EH (cell line): ENCODE measurements around the gene ARHGEF17.

Source experiments
- DNase-seq: peaks from one replicate; pipeline ENCODE4 v3.0.0-alpha.2; 2015; ENCODE audit warnings: low read depth

Gene ARHGEF17

GRCh38 chr11:73393479-73394415, 85.7 kb downstream of the ARHGEF17 start:
- DNase-seq = peak; percentile 84

- DNase-seq = no peak
Observed at GRCh38 chr11:73394416-73395296, 86.6 kb downstream of the ARHGEF17 start.

GRCh38 chr11:73395297-73396208, 87.5 kb downstream of the ARHGEF17 start:
- DNase-seq = no peak

GRCh38 chr11:73396251-73396930, 88.3 kb downstream of the ARHGEF17 start:
- DNase-seq = no peak

- DNase-seq = no peak
Observed at GRCh38 chr11:73396985-73397384, 88.9 kb downstream of the ARHGEF17 start.

- DNase-seq = no peak
Observed at GRCh38 chr11:73397468-73398131, 89.5 kb downstream of the ARHGEF17 start.

- DNase-seq = no peak
Observed at GRCh38 chr11:73398132-73398526, 90.1 kb downstream of the ARHGEF17 start.

GRCh38 chr11:73398721-73399120, 90.6 kb downstream of the ARHGEF17 start:
- DNase-seq = no peak

GRCh38 chr11:73399159-73399590, 91.1 kb downstream of the ARHGEF17 start:
- DNase-seq = no peak

- no peak for DNase-seq
Observed at GRCh38 chr11:73399636-73400035, 91.6 kb downstream of the ARHGEF17 start.

- DNase-seq = no peak
Observed at GRCh38 chr11:73400293-73400692, 92.2 kb downstream of the ARHGEF17 start.

- DNase-seq = peak; percentile 47
Observed at GRCh38 chr11:73401217-73401923, 93.3 kb downstream of the ARHGEF17 start.

GRCh38 chr11:73401924-73402833, 94.1 kb downstream of the ARHGEF17 start:
- peak; percentile 29 for DNase-seq

- DNase-seq = peak; percentile 44
Observed at GRCh38 chr11:73402834-73403185, 94.7 kb downstream of the ARHGEF17 start.

GRCh38 chr11:73403541-73403940, 95.5 kb downstream of the ARHGEF17 start:
- no peak for DNase-seq

- peak; percentile 69 for DNase-seq
Observed at GRCh38 chr11:73404048-73404447, 96.0 kb downstream of the ARHGEF17 start.

GRCh38 chr11:73404506-73405145, 96.5 kb downstream of the ARHGEF17 start:
- DNase-seq = no peak

GRCh38 chr11:73405146-73405510, 97.1 kb downstream of the ARHGEF17 start:
- DNase-seq = no peak
